ENCODE measurements around the gene AP1S3.

DNA sequence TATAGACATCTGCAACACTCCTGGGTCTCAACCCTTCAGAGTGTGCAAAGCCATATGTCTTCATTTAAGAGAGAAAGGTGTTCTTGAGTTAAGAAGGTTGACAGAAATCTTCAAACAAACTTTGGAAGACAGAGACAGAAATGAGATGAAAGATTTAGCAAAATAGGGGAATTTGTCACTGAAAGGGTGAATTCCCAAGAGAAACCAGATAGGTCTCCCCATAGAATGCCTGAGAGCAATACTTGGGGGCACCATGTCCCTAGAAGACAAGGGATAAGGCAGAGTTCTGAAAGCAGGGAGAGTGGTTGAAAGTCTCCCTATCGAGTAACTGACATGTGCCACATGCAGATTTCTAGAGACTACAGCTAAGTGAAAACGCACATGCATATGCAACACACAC lies 50.0 kb downstream of the AP1S3 start:
- TF ChIP-seq, protein P1, sequence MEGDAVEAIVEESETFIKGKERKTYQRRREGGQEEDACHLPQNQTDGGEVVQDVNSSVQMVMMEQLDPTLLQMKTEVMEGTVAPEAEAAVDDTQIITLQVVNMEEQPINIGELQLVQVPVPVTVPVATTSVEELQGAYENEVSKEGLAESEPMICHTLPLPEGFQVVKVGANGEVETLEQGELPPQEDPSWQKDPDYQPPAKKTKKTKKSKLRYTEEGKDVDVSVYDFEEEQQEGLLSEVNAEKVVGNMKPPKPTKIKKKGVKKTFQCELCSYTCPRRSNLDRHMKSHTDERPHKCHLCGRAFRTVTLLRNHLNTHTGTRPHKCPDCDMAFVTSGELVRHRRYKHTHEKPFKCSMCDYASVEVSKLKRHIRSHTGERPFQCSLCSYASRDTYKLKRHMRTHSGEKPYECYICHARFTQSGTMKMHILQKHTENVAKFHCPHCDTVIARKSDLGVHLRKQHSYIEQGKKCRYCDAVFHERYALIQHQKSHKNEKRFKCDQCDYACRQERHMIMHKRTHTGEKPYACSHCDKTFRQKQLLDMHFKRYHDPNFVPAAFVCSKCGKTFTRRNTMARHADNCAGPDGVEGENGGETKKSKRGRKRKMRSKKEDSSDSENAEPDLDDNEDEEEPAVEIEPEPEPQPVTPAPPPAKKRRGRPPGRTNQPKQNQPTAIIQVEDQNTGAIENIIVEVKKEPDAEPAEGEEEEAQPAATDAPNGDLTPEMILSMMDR (conservative IDR thresholded peaks at IDR 0.05; ENCODE audit: low read length), result no peak
- no peak for TF ChIP-seq EZH2phosphoT487 (IDR thresholded peaks at IDR 0.05; ENCODE audit: borderline replicate concordance)

Measured in Loucy (cell line).